Measurements from ENCODE around the gene MX2.
"Not testable (repeated sequence)": the region's sequence is repeated elsewhere in the genome, so short reads cannot be mapped to it uniquely, and the experiment has no call there.

MX2 gene

GRCh38 chr21:41361786-41362604 is at the start of gene MX2:
Gene MX2 (plus strand): TSS chr21:41362027. CDS start chr21:41376907, 14,880 bp downstream.
- intact Hi-C loops (cut with micrococcal nuclease): loop anchor here (2.0 kb wide), 2 partner anchors 35 to 59 kb away; no protein-coding TSS in a partner anchor
- H3K9me3 Mint-ChIP-seq: no peaks in the 10 kb centered on the region
- no peaks in the 10 kb centered on the region for H3K27me3 Mint-ChIP-seq
- peak within 1 kb of the TSS; percentile 92 for H3K4me3 Mint-ChIP-seq
- peaks cover 50% of the 10 kb centered on the region for H3K4me1 Mint-ChIP-seq (ENCODE audit: low read depth)
- H3K27ac Mint-ChIP-seq: peak within 1 kb of the TSS; percentile 99
- peaks cover 23% of the 10 kb centered on the region for H3K36me3 Mint-ChIP-seq (ENCODE audit: low read depth)

- H3K27me3 Mint-ChIP-seq: peaks cover 50% of the 10 kb centered on the region
- H3K36me3 Mint-ChIP-seq (ENCODE audit: low read depth); H3K4me1 Mint-ChIP-seq (ENCODE audit: low read depth); H3K27ac Mint-ChIP-seq; H3K4me3 Mint-ChIP-seq; H3K9me3 Mint-ChIP-seq; intact Hi-C loops (cut with micrococcal nuclease): not testable (repeated sequence)
Measured at GRCh38 chr21:41313285-41314164, 48.3 kb upstream of the MX2 start.

- Mint-ChIP-seq H3K27me3 (peaks cover 48% of the 10 kb centered on the region), H3K4me3 (no peak overlapping the region)
- intact Hi-C loops (cut with micrococcal nuclease): no loop called here
Measured at GRCh38 chr21:41315726-41316125, 46.1 kb upstream of the MX2 start.

GRCh38 chr21:41316200-41317062 is 45.4 kb upstream of the MX2 start, which contains the start of gene FAM3B:
Gene FAM3B (plus strand): TSS chr21:41316801. CDS start chr21:41316880, 79 bp downstream.
- Mint-ChIP-seq H3K27ac (no peak within 1 kb of the TSS), H3K9me3 (no peaks in the 10 kb centered on the region), H3K27me3 (peaks cover 48% of the 10 kb centered on the region), H3K4me3 (no peak within 1 kb of the TSS), H3K4me1 (ENCODE audit: low read depth) (no peaks in the 10 kb centered on the region), H3K36me3 (ENCODE audit: low read depth) (no peaks in the 10 kb centered on the region)
- intact Hi-C loops (cut with micrococcal nuclease): no loop called here

More at GRCh38 chr21:41315726-41316125, 46.1 kb upstream of the MX2 start:
- Mint-ChIP-seq H3K4me1 (ENCODE audit: low read depth) (no peaks in the 10 kb centered on the region), H3K27ac (no peak overlapping the region), H3K9me3 (no peaks in the 10 kb centered on the region), H3K36me3 (ENCODE audit: low read depth) (no peaks in the 10 kb centered on the region)

GRCh38 chr21:41317063-41317392 is 44.8 kb upstream of the MX2 start:
- no peak overlapping the region for H3K27ac Mint-ChIP-seq
- no peaks in the 10 kb centered on the region for H3K4me1 Mint-ChIP-seq (ENCODE audit: low read depth)
- H3K27me3 Mint-ChIP-seq: peaks cover 44% of the 10 kb centered on the region
- no peak overlapping the region for H3K4me3 Mint-ChIP-seq
- intact Hi-C loops (cut with micrococcal nuclease): no loop called here
- H3K9me3 Mint-ChIP-seq: no peaks in the 10 kb centered on the region
- no peaks in the 10 kb centered on the region for H3K36me3 Mint-ChIP-seq (ENCODE audit: low read depth)

- H3K9me3 Mint-ChIP-seq: no peaks in the 10 kb centered on the region
- H3K4me3 Mint-ChIP-seq: no peak overlapping the region
- no peaks in the 10 kb centered on the region for H3K4me1 Mint-ChIP-seq (ENCODE audit: low read depth)
- no peak overlapping the region for H3K27ac Mint-ChIP-seq
- peaks cover 44% of the 10 kb centered on the region for H3K27me3 Mint-ChIP-seq
- intact Hi-C loops (cut with micrococcal nuclease): no loop called here
- H3K36me3 Mint-ChIP-seq (ENCODE audit: low read depth): no peaks in the 10 kb centered on the region
Measured at GRCh38 chr21:41317458-41317857, 44.4 kb upstream of the MX2 start.

GRCh38 chr21:41318218-41318617 is 43.6 kb upstream of the MX2 start:
- Mint-ChIP-seq H3K9me3 (no peaks in the 10 kb centered on the region), H3K4me1 (ENCODE audit: low read depth) (no peaks in the 10 kb centered on the region), H3K4me3 (no peak overlapping the region), H3K27me3 (peaks cover 41% of the 10 kb centered on the region), H3K27ac (no peak overlapping the region), H3K36me3 (ENCODE audit: low read depth) (no peaks in the 10 kb centered on the region)
- intact Hi-C loops (cut with micrococcal nuclease): no loop called here

- Mint-ChIP-seq H3K4me3 (no peak overlapping the region), H3K27me3 (peaks cover 41% of the 10 kb centered on the region), H3K27ac (no peak overlapping the region), H3K4me1 (ENCODE audit: low read depth) (no peaks in the 10 kb centered on the region), H3K36me3 (ENCODE audit: low read depth) (no peaks in the 10 kb centered on the region), H3K9me3 (no peaks in the 10 kb centered on the region)
- intact Hi-C loops (cut with micrococcal nuclease): no loop called here
Measured at GRCh38 chr21:41319273-41319672, 42.6 kb upstream of the MX2 start.

- no peak overlapping the region for H3K4me3 Mint-ChIP-seq
- no peaks in the 10 kb centered on the region for H3K4me1 Mint-ChIP-seq (ENCODE audit: low read depth)
- intact Hi-C loops (cut with micrococcal nuclease): no loop called here
- peaks cover 24% of the 10 kb centered on the region for H3K27me3 Mint-ChIP-seq
- no peaks in the 10 kb centered on the region for H3K36me3 Mint-ChIP-seq (ENCODE audit: low read depth)
- H3K27ac Mint-ChIP-seq: no peak overlapping the region
- H3K9me3 Mint-ChIP-seq: no peaks in the 10 kb centered on the region
Measured at GRCh38 chr21:41321211-41321907, 40.5 kb upstream of the MX2 start.

- no peak overlapping the region for H3K27ac Mint-ChIP-seq
- no peaks in the 10 kb centered on the region for H3K9me3 Mint-ChIP-seq
- H3K4me3 Mint-ChIP-seq: no peak overlapping the region
- intact Hi-C loops (cut with micrococcal nuclease): no loop called here
- no peaks in the 10 kb centered on the region for H3K4me1 Mint-ChIP-seq (ENCODE audit: low read depth)
- peaks cover 19% of the 10 kb centered on the region for H3K27me3 Mint-ChIP-seq
- H3K36me3 Mint-ChIP-seq (ENCODE audit: low read depth): no peaks in the 10 kb centered on the region
Measured at GRCh38 chr21:41321908-41322495, 39.8 kb upstream of the MX2 start.

GRCh38 chr21:41322496-41323382 is 39.1 kb upstream of the MX2 start:
- H3K4me3 Mint-ChIP-seq: no peak overlapping the region
- intact Hi-C loops (cut with micrococcal nuclease): no loop called here
- no peaks in the 10 kb centered on the region for H3K36me3 Mint-ChIP-seq (ENCODE audit: low read depth)
- no peak overlapping the region for H3K27ac Mint-ChIP-seq
- H3K9me3 Mint-ChIP-seq: no peaks in the 10 kb centered on the region
- no peaks in the 10 kb centered on the region for H3K4me1 Mint-ChIP-seq (ENCODE audit: low read depth)
- H3K27me3 Mint-ChIP-seq: peaks cover 12% of the 10 kb centered on the region

Data from dendritic cell treated with granulocyte-macrophage colony-stimulating factor and Interleukin-4, amounts not matched to agents 40 ng/mL and 50 ng/mL, for 4 days (primary cell).